OCI-LY1 (cell line): ENCODE results near the gene ITPK1.

ENCODE experiments used
- CTCF ChIP-seq: fragments of 200-600 bp; sonication (generic), shearing (Covaris generic); IDR thresholded peaks from 2 replicates; pipeline ENCODE4 v1.5.1; 2017; ENCODE audit warnings: mild to moderate bottlenecking, antibody characterized with exemption, low read length, moderate library complexity, mixed read lengths
- EZH2 ChIP-seq: fragments of 200-600 bp; sonication (generic), shearing (Covaris generic); IDR thresholded peaks from 2 replicates; pipeline ENCODE4 v1.8.0; 2017; ENCODE audit warnings: borderline replicate concordance, mixed run types, mild to moderate bottlenecking, antibody characterized with exemption, low read length, moderate library complexity, mixed read lengths

DNA sequence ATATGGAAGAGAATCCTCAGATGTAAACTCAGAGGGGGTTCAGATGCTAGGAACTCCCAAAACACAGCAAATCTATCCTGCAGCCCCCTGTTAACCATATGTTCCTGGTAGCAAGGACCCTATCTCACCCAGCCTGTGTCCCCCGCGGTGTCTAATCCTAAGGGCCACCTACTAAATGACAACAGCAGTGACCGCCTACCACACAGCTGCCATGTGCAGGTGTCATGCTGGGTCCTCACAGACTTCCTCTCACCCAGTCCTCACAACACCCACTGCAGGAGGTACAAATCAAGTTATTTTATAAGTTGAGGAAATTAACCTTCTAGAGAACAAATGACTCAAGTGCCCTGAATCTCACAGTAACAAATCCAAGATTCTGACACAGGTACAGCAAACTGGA lies 73.9 kb downstream of the ITPK1 start:
- TF ChIP-seq CTCF (no peak), EZH2 (no peak)
